GM18520 (cell line): ENCODE data around the gene CTNNA1.

ENCODE experiments used
- ATAC-seq: cut with Tn5 transposase; IDR thresholded peaks from one replicate; pipeline ENCODE4 v1.9.1; 2021; ENCODE audit not compliant: unreplicated experiment

Gene CTNNA1

DNA sequence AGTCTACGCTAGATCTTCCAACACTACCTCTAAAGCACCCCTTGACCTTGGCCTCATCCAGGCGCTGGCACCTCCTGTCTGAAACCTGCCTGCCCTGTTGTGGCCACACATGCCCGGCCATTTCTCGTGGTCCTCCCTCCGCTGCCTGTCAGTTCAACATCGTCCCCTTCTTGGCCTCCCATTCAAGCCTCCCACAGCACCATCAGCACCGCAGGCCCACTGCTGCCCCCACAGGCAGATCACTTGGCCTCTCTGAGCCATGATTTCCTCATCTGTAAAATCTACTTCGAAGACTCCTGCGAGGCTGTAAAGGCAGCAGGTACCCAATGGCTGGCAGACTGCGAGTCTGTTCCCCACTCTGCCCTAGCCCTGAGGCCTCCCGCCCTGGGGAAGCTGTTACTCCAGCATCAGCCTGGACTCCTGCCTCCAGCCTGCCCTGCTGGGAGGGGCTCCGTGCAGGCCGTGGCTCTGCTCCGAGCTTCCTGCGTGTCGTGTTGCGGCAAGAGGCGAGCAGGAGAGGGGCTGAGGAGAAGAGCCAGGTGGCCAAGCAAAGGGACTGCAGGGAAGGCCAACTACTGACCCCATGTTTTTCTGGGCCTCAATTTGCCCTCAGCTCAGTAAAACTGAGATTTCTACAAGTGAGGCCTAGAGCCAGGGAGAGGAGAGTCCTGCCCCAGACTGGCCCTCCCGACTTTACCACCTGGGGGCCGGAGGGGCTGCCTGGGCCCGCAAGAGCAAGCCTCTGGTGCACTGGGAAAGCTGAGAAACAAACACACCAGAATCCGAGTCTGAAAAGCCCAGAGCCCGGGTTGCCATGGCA lies 192.4 kb downstream of the CTNNA1 start:
- ATAC-seq: no peak

DNA sequence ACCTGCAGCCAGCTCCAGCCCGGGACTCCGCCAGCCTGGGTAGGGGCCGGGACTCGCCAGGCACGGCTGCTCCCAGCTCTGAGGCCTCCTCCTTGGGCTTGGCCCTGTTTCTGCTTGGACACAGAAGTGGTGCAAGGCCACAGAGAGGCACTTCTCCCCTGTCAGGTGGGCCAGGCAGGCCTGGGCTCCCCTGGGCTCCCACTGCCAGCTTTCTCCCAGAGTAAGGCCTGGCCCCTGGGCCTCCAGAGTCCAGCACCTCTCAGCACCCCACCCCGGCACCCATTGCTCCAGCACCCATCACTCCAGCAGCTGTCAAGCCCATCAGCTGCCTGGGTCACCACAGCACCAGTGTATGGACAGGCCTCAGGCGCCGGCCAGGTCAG lies 193.0 kb downstream of the CTNNA1 start:
- no peak for ATAC-seq

DNA sequence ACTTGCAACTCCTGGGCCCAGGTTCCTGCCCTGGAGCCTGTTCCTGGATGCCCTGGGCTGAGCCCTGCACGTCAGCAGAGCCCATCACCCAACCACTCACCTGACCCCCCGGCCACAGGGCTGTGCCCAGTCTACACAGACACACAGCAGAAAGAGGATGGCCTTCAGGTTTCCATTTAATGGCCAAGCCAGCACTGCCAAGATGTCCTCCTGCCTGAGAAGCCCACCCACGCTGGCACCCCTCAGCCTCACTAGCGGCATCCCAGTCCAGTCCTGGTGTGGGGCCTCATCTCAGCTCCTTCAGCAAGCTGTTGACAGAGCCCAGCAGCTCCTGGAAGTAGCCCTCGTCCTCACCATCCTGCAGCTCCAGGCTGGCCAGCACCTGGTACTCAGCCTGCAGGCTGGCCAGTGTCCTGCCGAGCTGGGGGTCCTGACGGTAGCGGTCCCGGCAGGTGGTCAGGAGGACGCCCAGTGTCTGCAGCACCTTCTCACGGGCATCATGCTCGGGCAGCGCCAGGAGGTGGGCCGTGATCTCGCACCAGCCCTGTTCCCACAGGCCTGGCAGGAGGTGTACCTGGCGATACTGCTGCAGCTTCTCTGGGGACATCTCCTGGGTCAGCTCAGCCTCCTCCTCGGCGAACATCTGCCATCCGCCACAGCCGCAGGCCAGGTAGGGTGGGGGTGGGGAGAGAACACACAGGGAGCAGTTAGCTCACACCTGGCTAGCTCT lies 193.8 kb downstream of the CTNNA1 start:
- ATAC-seq: no peak

DNA sequence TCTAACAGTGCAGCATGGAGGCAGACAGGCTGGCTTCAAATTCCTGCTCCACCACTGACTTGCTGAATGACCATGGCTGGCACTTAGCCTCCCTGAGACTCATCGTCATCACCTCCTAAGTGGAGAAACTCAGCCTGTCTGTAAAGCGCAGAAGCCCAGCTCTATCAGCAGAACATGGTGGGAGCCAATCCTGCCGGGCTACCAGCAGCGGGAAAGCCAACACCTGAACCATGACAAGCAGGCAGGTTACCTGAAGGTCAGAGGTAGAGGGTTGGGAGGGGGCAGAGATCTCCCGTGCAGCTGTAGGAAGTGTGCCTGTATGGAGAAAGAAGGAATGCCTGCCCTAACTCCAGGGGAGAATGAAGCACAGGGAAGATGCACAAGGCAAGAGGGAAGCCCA lies 194.6 kb downstream of the CTNNA1 start:
- no peak for ATAC-seq

DNA sequence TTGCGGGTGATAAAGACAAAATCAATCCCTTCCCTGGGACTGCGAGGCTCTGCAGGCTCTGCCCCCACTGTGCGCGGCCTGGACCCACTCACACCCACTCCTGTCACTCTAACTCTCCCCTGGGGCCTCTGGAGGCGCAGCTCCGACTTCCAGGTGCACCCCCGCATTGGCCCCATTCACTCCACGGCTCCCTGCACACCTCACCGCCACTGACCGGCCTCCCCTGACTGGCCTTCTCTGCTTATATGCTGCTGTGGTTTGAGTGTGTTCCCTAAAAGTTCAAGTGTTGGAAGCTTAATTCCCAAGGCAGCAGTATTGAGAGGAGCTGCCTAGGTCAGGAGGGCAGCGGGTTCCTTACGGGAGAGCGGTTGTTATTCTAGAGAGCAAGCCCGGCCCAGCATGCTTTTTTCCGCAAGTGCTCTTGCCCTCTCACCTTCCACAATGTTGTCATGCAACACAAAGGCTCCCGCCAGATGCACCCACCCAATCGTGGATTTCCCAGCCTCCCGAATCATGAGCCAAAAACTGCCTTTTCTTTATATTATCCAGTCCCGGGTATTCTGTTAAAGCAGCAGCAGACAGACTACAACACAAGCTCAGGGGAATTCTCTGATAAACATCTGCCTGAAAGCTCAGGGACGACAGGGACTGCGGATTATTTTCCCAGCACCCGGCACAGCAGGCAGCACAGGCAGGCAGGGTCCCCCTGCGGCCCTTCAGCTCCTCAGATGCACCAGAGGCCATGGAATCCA lies 195.4 kb downstream of the CTNNA1 start:
- ATAC-seq: no peak

DNA sequence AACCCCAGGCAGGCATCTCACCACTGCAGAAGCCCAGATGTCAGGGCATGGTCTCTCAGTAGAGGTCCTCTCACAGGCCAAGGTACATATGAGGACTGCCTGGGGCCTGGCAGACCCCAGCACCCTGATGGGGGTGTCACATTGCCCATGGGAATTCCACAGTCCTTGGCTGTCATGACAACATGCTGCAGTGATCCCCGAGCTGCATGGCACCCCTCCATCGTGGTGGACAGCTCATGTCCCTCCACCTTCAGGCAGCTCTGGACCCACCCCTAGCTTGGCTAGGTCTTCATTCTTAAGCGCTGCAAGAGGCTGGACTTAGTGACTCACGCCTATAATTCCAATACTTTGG lies 196.0 kb downstream of the CTNNA1 start:
- ATAC-seq: no peak

DNA sequence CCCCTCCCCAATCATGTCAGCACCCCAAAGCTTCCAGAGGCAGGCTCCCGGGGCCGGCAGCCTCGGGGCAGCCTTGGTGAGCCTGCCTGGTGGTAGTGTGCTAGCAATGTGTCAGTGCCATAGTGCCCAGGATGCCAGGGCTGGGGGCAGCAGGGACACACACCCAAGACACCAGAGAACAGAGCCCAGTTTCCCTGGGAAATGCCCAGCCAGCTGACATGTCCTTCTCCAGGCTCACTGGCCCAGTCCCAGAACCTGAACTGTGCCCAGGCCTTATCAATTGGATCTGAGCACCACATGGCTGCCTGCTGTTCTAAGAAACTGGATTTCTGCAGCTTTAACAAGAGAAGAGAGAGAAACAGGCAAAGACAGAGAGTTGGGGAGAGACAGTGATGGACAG lies 196.8 kb downstream of the CTNNA1 start:
- no peak for ATAC-seq

DNA sequence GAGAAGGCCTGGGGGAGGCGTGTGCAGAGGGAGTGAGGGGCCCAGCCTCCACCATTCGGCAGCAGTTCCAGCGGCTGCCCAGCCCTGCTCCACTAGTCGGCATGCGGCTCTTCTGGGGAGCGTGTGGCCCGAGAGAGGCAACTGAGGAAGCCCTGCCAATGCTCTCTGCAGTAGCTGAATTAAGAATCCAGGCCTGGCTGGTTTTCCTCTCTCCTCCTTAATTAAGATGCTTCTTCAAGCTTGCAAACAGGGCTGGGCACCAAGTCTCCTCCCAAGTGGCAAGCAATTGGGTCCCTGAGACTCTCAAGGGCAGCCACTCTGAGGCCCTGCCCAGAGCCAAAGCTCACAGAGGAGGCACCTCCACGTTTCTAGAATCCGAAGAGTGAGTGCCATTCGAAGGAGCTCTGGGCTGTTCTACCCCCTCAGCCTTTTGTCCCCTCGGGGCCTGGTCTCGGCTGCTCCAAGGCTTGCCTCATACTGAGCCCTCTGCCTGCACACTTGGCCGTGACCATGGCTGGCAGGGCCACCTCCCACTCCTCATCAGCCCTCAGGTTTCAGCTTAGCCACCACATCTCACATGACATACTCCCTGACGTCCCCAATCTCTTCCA lies 197.3 kb downstream of the CTNNA1 start:
- no peak for ATAC-seq

DNA sequence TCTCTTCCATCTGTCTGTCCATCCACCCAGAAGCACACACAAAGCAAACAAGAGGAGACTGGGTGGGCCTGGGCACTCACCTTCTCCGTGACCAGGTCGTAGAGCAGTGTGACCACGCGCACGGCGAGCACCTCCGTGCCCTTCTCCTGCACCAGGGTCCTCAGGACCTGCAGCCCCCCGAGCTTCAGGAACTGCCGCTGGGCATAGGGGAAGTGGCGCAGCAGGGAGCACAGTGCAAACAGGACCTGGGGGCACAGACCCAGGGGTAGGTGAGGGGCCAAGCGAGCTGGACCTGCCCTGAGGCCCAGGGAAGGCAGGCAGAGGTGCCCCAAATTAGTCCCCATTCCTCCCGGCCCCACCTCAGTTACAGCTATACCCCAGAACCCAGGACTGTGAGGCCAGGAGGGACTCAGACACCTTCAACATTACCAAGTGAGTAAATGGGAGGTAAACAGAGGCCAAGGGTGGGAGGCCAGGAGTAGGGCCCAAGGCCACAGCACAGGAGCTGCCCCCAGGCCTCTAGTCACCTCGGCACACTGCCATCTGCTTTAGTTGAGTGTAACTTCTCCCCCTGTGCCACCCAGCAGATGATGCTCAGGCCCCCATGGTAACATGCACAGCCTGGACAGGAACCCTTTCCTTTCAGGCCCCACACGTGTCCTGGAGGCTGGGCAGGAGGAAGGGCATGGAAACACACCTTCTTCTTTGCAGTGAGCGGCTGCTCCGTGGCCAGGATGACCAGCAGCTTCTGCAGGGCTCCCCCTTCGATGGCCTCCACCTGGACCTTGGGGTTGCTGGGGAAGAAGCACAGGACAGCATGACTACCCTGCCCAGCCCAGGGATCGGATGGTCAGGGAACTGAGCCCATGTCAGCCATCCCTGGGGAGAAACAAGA lies 198.1 kb downstream of the CTNNA1 start:
- no peak for ATAC-seq

DNA sequence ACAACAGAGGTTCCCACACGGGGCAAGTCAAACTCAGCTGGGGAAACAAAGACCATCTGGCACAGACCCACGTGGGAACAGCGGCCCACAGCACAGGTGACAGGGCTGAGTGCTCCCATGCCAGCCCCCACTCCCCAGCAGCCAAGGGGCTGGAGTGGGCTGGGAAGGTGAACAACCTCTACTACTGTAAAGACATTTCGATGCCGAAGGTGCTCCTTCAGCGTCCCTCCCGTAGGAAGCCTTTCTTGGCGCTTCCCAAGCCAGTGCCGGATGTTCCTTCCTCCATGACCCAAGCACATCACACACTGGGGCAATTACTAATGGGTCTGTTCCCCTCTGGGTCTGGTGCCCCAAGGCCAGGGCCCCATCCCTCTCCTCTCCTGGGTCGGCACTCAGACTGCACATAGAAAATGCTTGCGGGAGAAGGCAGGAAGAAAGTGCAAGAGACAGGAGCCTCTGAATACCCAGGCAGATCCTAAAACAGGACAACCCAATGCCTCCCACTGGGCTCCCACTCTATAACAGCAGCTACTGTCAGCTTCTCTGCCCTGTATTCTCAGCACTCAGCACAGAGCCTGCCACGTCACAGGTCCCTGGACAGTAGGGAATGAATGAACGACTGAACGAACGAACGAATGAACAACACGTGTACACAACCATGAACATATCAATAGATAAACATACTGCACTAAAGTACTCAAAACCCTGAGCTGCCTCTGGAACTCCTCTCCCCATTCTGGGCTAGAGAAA lies 198.9 kb downstream of the CTNNA1 start:
- no peak for ATAC-seq

DNA sequence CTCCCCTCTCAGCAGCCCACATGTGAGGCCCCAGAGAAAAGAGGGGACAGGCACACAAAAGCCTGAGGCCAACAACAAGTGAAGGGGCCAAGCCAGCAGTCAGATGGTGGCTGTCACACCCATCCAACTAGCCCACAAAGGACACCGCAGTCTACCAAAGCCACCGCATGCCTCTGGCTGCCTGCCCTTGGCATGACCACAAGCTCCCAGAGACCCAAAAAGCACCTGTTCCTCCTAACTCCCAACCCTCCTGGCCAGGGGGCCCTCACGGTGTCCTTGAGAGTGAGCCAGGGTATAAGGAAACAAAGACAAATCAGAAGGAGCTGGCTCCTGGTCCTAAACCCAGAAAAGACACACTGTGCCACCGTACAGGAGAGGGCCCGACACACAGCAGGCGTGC lies 199.7 kb downstream of the CTNNA1 start:
- no peak for ATAC-seq

DNA sequence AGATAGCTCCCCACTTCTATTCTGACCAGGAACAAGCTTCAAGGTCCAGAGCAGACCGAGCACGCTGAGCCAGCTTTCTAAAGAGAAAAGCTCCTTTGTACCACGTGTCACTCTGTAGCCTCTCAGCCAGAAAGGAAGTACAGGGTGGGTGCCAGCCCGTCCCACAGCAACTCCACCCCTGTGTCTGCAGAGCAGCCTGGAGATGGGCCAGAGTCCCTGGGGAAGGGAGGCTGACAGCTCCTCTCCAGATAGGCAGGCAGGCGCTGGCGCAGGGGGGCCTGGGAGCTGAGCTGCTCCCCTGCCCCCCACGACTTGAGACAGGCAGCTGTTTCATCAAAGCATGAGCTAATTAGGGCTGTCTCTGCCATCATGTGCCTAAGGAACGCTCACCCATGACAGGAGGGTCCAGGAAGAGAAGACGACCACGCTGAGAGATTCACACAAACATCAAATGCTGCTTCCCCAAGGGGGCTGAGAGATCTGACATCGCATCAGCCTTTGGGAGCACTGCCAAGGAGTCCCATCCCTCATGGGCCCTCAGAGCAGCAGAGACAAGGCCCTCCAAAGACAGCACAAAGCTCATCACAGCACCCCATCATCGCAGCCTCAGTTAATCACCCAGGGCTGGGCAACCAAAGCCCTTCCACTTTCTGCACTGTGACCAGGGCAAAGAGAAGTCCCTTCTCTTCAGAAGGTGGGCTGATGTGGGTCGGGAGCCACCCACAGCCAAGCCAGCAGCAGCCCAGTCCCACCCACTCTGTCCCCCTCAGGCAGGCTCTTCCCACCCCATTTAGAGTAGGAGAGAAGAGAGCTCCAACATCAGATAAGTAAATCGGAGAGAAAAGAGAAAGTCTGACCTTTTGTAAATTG lies 200.4 kb downstream of the CTNNA1 start:
- no peak for ATAC-seq

DNA sequence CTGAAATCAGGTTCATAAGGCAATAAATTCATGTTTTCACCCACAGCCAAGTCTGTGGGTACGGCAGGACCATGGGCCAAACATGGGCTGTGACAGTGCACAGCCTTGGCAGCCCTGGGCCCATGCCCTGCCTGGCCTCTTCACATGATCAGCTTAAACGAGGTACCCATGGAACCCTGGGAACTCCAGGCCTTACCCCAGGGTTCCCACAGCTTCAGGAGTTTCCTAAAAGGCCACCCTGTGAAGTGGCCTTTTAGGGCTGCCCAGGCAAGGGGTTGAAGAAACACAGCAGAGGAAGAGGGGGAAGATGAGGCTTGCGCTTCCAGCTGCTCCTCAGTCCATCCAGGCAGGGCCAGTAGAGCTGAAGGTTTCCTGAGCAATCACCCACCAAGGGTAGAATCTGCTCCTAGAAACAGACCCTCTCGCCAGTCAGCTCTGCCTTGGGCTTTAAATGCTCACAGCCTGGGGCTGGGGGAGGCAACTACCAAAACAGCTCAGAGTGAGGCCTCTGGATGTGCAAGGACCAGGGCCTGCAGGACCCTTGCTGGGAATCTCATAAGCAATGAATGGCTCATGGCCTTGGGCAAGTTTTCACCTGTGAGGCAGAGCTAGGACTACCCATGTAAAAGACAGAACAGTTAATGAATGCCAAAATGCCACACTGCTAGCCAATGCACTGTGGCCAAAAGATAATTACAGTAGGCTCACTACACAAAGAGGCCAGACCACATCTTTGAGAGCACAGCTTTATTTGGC lies 201.2 kb downstream of the CTNNA1 start:
- ATAC-seq: no peak

DNA sequence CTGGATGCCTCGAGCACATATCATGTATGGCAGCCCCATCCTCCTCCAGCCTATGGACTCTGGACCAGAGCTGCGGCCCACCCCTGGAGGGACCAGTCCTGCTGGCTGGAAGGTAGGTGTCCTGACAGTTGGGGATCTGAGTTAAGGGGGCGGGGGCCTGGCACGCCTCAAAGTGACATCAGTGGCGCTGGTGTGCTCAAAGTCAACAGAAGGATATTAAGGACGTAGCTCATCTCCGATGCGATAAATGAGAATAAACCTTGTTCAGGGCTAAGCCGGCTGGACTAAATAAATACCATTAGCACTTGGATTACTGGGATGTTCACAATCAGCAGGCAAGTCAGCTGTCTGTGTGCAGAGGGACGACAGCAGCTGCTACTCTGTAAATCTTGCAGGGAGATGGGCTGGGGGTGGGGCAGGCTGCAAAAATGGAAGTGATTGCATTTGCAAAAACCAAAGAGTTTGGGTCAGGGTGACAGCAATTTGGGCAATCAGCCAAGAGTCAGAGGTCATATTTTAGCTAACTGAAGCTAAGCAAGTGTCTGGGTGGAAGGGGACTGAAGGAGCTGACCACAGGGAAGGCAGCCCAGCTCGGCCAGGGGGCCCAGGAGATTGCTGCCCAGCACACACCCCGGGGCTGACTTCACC lies 201.9 kb downstream of the CTNNA1 start:
- no peak for ATAC-seq

DNA sequence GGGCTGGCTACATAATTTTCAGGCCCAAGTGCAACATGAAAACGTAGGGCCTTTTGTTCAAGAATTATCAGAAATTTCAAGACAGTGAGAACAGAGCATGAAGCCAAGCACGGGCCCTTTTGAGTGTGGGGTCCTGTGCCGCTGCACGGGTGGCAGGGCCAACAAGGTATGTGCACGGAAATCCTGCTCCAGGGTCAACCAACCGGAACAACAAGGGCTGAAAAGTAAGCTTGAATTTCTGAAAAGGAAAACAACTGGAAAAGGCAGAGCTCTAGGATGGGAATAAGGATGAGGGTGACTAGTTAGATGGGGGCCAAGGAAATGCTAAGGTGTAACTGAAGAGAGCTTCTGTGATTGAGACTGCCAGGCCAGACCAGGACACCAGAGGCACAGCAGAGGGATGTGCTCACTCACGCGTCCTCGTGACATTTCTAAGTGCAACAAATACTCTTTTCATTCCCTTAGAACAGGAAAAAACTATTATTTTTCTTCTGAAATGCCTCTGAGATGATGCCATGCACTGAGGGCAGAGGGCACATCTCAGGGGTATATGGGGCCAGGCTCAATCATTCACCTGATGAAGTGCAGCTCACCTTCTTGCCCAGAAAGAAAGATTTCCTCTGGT lies 202.6 kb downstream of the CTNNA1 start:
- no peak for ATAC-seq

DNA sequence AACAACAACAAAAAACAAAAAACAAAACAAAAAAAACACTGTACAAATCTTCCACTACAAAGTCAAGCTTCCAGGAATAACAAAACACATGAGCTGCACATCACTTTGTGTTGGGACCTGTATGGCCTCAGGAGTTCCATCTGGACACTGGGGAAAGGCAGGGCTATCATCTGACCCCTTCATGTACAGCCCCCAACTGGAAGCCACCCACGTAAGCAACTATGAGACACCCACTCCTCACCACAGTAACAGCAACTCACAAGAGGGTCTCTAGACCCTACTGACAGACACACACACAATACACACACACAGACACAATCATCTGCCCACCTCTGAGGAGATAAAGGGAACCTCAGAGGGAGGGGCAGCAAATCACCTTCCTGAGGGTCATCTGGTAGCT lies 203.6 kb downstream of the CTNNA1 start:
- ATAC-seq: no peak

DNA sequence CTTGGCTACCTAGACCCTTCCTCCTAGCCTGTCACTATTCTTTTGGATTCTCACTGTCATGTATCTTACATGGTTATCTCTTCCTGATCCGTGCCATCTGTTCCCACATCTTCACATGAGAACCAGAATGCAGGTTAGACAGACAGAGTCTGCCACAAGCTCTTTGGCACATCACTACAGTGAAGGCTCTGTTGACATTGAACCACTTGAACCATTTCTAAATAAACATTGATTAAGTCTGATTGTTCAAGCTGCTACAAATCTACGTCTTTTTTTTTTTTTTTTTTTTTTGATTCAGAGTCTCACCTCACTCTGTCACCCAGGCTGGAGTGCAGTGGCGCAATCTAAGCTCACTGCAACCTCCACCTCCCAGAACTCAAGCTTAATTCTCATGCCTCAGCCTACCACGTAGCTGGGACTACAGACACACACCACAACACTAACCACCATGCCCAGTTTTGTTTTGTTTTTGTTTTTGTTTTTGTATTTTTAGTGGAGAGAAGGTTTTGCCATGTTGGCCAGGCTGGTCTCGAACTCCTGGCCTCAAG lies 207.0 kb downstream of the CTNNA1 start:
- no peak for ATAC-seq
